ENCODE data around the gene C2orf72.
"Not testable (repeated sequence)": the region's sequence is repeated elsewhere in the genome, so short reads cannot be mapped to it uniquely, and the experiment has no call there.

Gene C2orf72

GRCh38 chr2:231046916-231047273, 9.6 kb downstream of the C2orf72 start:
- no peak for DNase-seq (ENCODE audit: low read depth, low spot score)

GRCh38 chr2:231047274-231047922, 10.1 kb downstream of the C2orf72 start:
- no peak for DNase-seq (ENCODE audit: low read depth, low spot score)

- no peak for DNase-seq (ENCODE audit: low read depth, low spot score)
Measured at GRCh38 chr2:231047923-231048915, 10.9 kb downstream of the C2orf72 start.

GRCh38 chr2:231049286-231050017, 12.1 kb downstream of the C2orf72 start:
- no peak for DNase-seq (ENCODE audit: low read depth, low spot score)

GRCh38 chr2:231050018-231050901, 12.9 kb downstream of the C2orf72 start:
- peak; percentile 78 for DNase-seq (ENCODE audit: low read depth, low spot score)

GRCh38 chr2:231051116-231051515, 13.8 kb downstream of the C2orf72 start:
- no peak for DNase-seq (ENCODE audit: low read depth, low spot score)

GRCh38 chr2:231052494-231053451, 15.4 kb downstream of the C2orf72 start:
- peak; percentile 92 for DNase-seq (ENCODE audit: low read depth, low spot score)

- no peak for DNase-seq (ENCODE audit: low read depth, low spot score)
Measured at GRCh38 chr2:231053846-231054245, 16.5 kb downstream of the C2orf72 start.

- peak; percentile 97 for DNase-seq (ENCODE audit: low read depth, low spot score)
Measured at GRCh38 chr2:231056453-231057416, 19.4 kb downstream of the C2orf72 start, which contains the start of gene PSMD1. Gene PSMD1 (plus strand): TSS chr2:231056867. CDS start chr2:231057026, 159 bp downstream.

- no peak for DNase-seq (ENCODE audit: low read depth, low spot score)
Measured at GRCh38 chr2:231057590-231057989, 20.3 kb downstream of the C2orf72 start.

- DNase-seq (ENCODE audit: low read depth, low spot score) = no peak
Measured at GRCh38 chr2:231058761-231059550, 21.6 kb downstream of the C2orf72 start.

GRCh38 chr2:231059756-231060155, 22.4 kb downstream of the C2orf72 start:
- DNase-seq (ENCODE audit: low read depth, low spot score) = no peak

GRCh38 chr2:231062776-231063175, 25.5 kb downstream of the C2orf72 start:
- DNase-seq (ENCODE audit: low read depth, low spot score) = no peak

- no peak for DNase-seq (ENCODE audit: low read depth, low spot score)
Measured at GRCh38 chr2:231063347-231063746, 26.0 kb downstream of the C2orf72 start.

GRCh38 chr2:231065966-231066365, 28.6 kb downstream of the C2orf72 start:
- DNase-seq (ENCODE audit: low read depth, low spot score) = no peak

- not testable (repeated sequence) for DNase-seq (ENCODE audit: low read depth, low spot score)
Measured at GRCh38 chr2:231067531-231067930, 30.2 kb downstream of the C2orf72 start.

- DNase-seq (ENCODE audit: low read depth, low spot score) = no peak
Measured at GRCh38 chr2:231068525-231069222, 31.4 kb downstream of the C2orf72 start.
